HCT116 (cell line): Measurements from ENCODE around the gene FBXO8. TPM values are rescaled to one million over a fixed set of nuclear protein-coding genes. Genes with fewer than 3 reads are reported as not detected.

Source experiments
- ATAC-seq: fragments of 200-7000 bp; cut with Tn5 transposase; 2 replicates; pipeline ENCODE4 v1.9.1; 2020; ENCODE audit warnings: mild to moderate bottlenecking, moderate library complexity
- BruUV-seq: library from RNA; stranded (reverse); fragments of 400-500 nt; replicated peaks from 2 replicates; lab custom pipeline; 2021; lab: Mats Ljungman, UMichigan
- CTCF ChIA-PET: fragments of 300-600 bp; sonication (Branson Sonifier 250); formaldehyde crosslinking; loops from one replicate; lab custom pipeline; 2021; ENCODE audit warnings: antibody characterized with exemption; lab: Charles Lee
- POLR2A ChIA-PET: fragments of 300-600, 350-600 bp; sonication (Branson Sonifier 250); formaldehyde crosslinking; loops from one replicate; lab custom pipeline; 2021; ENCODE audit warnings: antibody characterized with exemption; lab: Charles Lee
- RAD21 ChIA-PET, 2 experiments: fragments of 300-600 bp; sonication (Branson Sonifier 250); formaldehyde crosslinking; loops; one replicate each; lab custom pipeline; 2023; ENCODE audit warnings: low total read pairs in 2 of 2; ENCODE audit not compliant: uncharacterized antibody in 2 of 2, unreplicated experiment in 2 of 2, low non-redundant PET in 1 of 2; lab: Charles Lee
- DNase-seq: peaks from one replicate; pipeline ENCODE4 v3.0.0-alpha.2; 2010; ENCODE audit warnings: low read depth, low spot score
- H2AFZ ChIP-seq: fragments of 200-600 bp; shearing (Covaris generic), sonication (generic); 2 replicates; pipeline ENCODE4 v1.6.1; 2017; ENCODE audit warnings: low read depth, mixed run types, mixed read lengths, antibody characterized with exemption, low read length; ENCODE audit not compliant: poor library complexity, severe bottlenecking
- H3K27ac ChIP-seq: 2 replicates; pipeline ENCODE4 v1.5.1; 2012; ENCODE audit warnings: low read depth, low read length
- H3K27me3 ChIP-seq: fragments of 200-600 bp; sonication (generic); 2 replicates; pipeline ENCODE4 v1.6.1; 2016; ENCODE audit warnings: mixed run types, low read length, mixed read lengths; ENCODE audit not compliant: insufficient read depth
- H3K36me3 ChIP-seq, 2 experiments: fragments of 200-500 bp in 1 of 2; fragments of 200-600 bp in 1 of 2; sonication (Bioruptor generic) in 1 of 2; sonication (generic) in 1 of 2; 2 replicates each; pipeline versions ENCODE4 v1.5.1 to v1.6.1; 2014 to 2016; ENCODE audit warnings: low read length in 2 of 2, inconsistent platforms in 1 of 2, mixed read lengths in 1 of 2, mixed run types in 1 of 2; ENCODE audit not compliant: insufficient read depth in 2 of 2, control insufficient read depth in 1 of 2
- H3K4me1 ChIP-seq, 2 experiments: fragments of 200-600 bp in 1 of 2; sonication (generic) in 1 of 2; 2 replicates each; pipeline versions ENCODE4 v1.5.1 to v1.6.1; 2012 to 2017; ENCODE audit warnings: low read length in 2 of 2, inconsistent platforms in 1 of 2, mild to moderate bottlenecking in 1 of 2, mixed read lengths in 1 of 2, mixed run types in 1 of 2, moderate library complexity in 1 of 2; ENCODE audit not compliant: insufficient read depth in 2 of 2, control insufficient read depth in 1 of 2
- H3K4me2 ChIP-seq: fragments of 200-600 bp; sonication (generic); 2 replicates; pipeline ENCODE4 v1.6.1; 2017; ENCODE audit warnings: mixed run types, low read length, mixed read lengths
- H3K4me3 ChIP-seq, 2 experiments: fragments of 200-600 bp in 1 of 2; sonication (generic) in 1 of 2; replicated peaks in 1 of 2; 2 replicates each; pipeline ENCODE4 v1.5.1; 2011 to 2016; ENCODE audit warnings: low read length in 2 of 2, control low read depth in 1 of 2, low read depth in 1 of 2, mild to moderate bottlenecking in 1 of 2, mixed read lengths in 1 of 2, mixed run types in 1 of 2
- H3K79me2 ChIP-seq: fragments of 200-600 bp; sonication (generic); 2 replicates; pipeline ENCODE4 v1.6.1; 2017; ENCODE audit warnings: mild to moderate bottlenecking, mixed run types, low read length, moderate library complexity, mixed read lengths; ENCODE audit not compliant: insufficient read depth
- H3K9ac ChIP-seq: fragments of 200-600 bp; sonication (generic); 2 replicates; pipeline ENCODE4 v1.6.1; 2016; ENCODE audit warnings: low read length, mixed read lengths
- H3K9me2 ChIP-seq: fragments of 200-600 bp; sonication (generic), shearing (Covaris generic); 2 replicates; pipeline ENCODE4 v1.6.1; 2017; ENCODE audit warnings: mixed run types, mild to moderate bottlenecking, moderate library complexity; ENCODE audit not compliant: insufficient read depth
- H3K9me3 ChIP-seq, 2 experiments: fragments of 200-500 bp in 1 of 2; fragments of 200-600 bp in 1 of 2; sonication (Bioruptor generic) in 1 of 2; sonication (generic) in 1 of 2; 2 replicates each; pipeline ENCODE4 v1.6.1; 2014 to 2017; ENCODE audit warnings: low read length in 2 of 2, mixed read lengths in 2 of 2, inconsistent platforms in 1 of 2, low read depth in 1 of 2, mild to moderate bottlenecking in 1 of 2, mixed run types in 1 of 2, moderate library complexity in 1 of 2; ENCODE audit not compliant: control insufficient read depth in 1 of 2, insufficient read depth in 1 of 2
- H4K20me1 ChIP-seq: fragments of 200-600 bp; sonication (generic), shearing (Covaris generic); 2 replicates; pipeline ENCODE4 v1.6.1; 2017; ENCODE audit warnings: mixed run types, mild to moderate bottlenecking, moderate library complexity; ENCODE audit not compliant: insufficient read depth
- ATF3 ChIP-seq: IDR thresholded peaks from 2 replicates; pipeline ENCODE4 v1.6.1; 2012
- CBX3 ChIP-seq: IDR thresholded peaks from 2 replicates; pipeline ENCODE4 v1.6.1; 2012; ENCODE audit warnings: low read depth
- CEBPB ChIP-seq: IDR thresholded peaks from 2 replicates; pipeline ENCODE4 v1.6.1; 2012; ENCODE audit warnings: low read depth
- CTCF ChIP-seq, 3 experiments: fragments of 200-600 bp in 1 of 3; sonication (generic) in 1 of 3; IDR thresholded peaks in 2 of 3; conservative IDR thresholded peaks in 1 of 3; 2 replicates each; pipeline ENCODE4 v1.5.1; 2012 to 2017; ENCODE audit warnings: low read depth in 2 of 3, low read length in 2 of 3, antibody characterized with exemption in 1 of 3, borderline replicate concordance in 1 of 3, control low read depth in 1 of 3, mild to moderate bottlenecking in 1 of 3, mixed read lengths in 1 of 3, mixed run types in 1 of 3, moderate library complexity in 1 of 3; ENCODE audit not compliant: insufficient read depth in 1 of 3
- EGR1 ChIP-seq: IDR thresholded peaks from 2 replicates; pipeline ENCODE4 v1.6.1; 2012; ENCODE audit warnings: low read depth
- EZH2phosphoT487 ChIP-seq: fragments of 200-600 bp; IDR thresholded peaks from 2 replicates; pipeline ENCODE4 v1.6.1; 2018; ENCODE audit warnings: antibody characterized with exemption, borderline replicate concordance
- JUND ChIP-seq: IDR thresholded peaks from 2 replicates; pipeline ENCODE4 v1.6.1; 2012
- MAX ChIP-seq: IDR thresholded peaks from 2 replicates; pipeline ENCODE4 v1.6.1; 2012
- POLR2A ChIP-seq: IDR thresholded peaks from 2 replicates; pipeline ENCODE4 v1.7.0; 2011; ENCODE audit warnings: borderline replicate concordance; ENCODE audit not compliant: insufficient read depth, insufficient read length; ENCODE audit errors: extremely low read depth
- RAD21 ChIP-seq: IDR thresholded peaks from 2 replicates; pipeline ENCODE4 v1.6.1; 2012; ENCODE audit warnings: low read depth, mild to moderate bottlenecking
- REST ChIP-seq: IDR thresholded peaks from 2 replicates; pipeline ENCODE4 v1.6.1; 2012; ENCODE audit warnings: low read depth
- SIN3A ChIP-seq: IDR thresholded peaks from 2 replicates; pipeline ENCODE4 v1.6.1; 2012; ENCODE audit warnings: low read depth
- SP1 ChIP-seq: IDR thresholded peaks from 2 replicates; pipeline ENCODE4 v1.6.1; 2012; ENCODE audit warnings: low read depth
- SRF ChIP-seq: IDR thresholded peaks from 2 replicates; pipeline ENCODE4 v1.6.1; 2012; ENCODE audit warnings: low read depth
- YY1 ChIP-seq: IDR thresholded peaks from 2 replicates; pipeline ENCODE4 v1.6.1; 2011; ENCODE audit warnings: low read length, low read depth, moderate library complexity, mild to moderate bottlenecking; ENCODE audit not compliant: insufficient replicate concordance; ENCODE audit errors: extremely low read depth
- ZFX ChIP-seq: fragments of 450-650 bp; IDR thresholded peaks from 2 replicates; pipeline ENCODE4 v1.6.1; 2017
- intact Hi-C: fragments of 100-400 bp; cut with micrococcal nuclease; formaldehyde crosslinking; loops from 2 replicates; pipeline ENCODE4 v1.10.0; 2022
- total RNA-seq: library from RNA; stranded (reverse); gene quantifications from one replicate; pipeline ENCODE4 v1.2.1, GENCODE V29; 2021; ENCODE audit not compliant: unreplicated experiment

The FBXO8 gene
- total RNA-seq, 1 experiment from 2014 or later: 13.0 TPM

- CTCF ChIA-PET: no interaction called here
These were observed 94.0 kb downstream of the FBXO8 start for GRCh38 chr4:174189392-174190015.

More at GRCh38 chr4:174189392-174190015, 94.0 kb downstream of the FBXO8 start:
- intact Hi-C loops: no loop called here
- no peak for ATAC-seq
- RAD21 ChIA-PET: no interaction called here
- no peak overlapping the region for H3K4me2 ChIP-seq
- peaks cover 10% of the 10 kb centered on the region for H3K27me3 ChIP-seq
- H3K9ac ChIP-seq: no peak overlapping the region
- no peaks in the 10 kb centered on the region for H3K36me3 ChIP-seq
- TF ChIP-seq SP1 (no peak), ATF3 (no peak), CEBPB (no peak), EZH2phosphoT487 (no peak), SRF (no peak), CTCF (IDR thresholded peaks at IDR 0.05 in 2 of 3, conservative IDR thresholded peaks at IDR 0.05 in 1 of 3; ENCODE audit: borderline replicate concordance in 1 of 3, insufficient read depth in 1 of 3, low read depth in 2 of 3, low read length in 2 of 3) (no peak), MAX (no peak), ZFX (no peak), POLR2A (no peak), EGR1 (no peak), SIN3A (no peak), RAD21 (no peak), REST (no peak), JUND (no peak), YY1 (no peak), CBX3 (no peak)
- TF ChIP-seq, all 23 proteins: peak for 0
- Histone ChIP-seq H2AFZ (no peak overlapping the region), H3K79me2 (no peaks in the 10 kb centered on the region), H3K27ac (no peak overlapping the region), H3K9me2 (no peaks in the 10 kb centered on the region), H3K4me3 (no peak overlapping the region), H3K4me1 (no peaks in the 10 kb centered on the region), H3K9me3 (no peaks in the 10 kb centered on the region), H4K20me1 (no peaks in the 10 kb centered on the region)
- no peak for DNase-seq
- BruUV-seq: no TSS peak
- POLR2A ChIA-PET: no interaction called here
